HG02943 (cell line): ENCODE measurements around the gene CYP2A7.
"Not testable (repeated sequence)": the region's sequence is repeated elsewhere in the genome, so short reads cannot be mapped to it uniquely, and the experiment has no call there.

Experiments
- ATAC-seq: cut with Tn5 transposase; IDR thresholded peaks from one replicate; pipeline ENCODE4 v1.9.1; 2021; ENCODE audit warnings: mild to moderate bottlenecking, low read depth, moderate library complexity; ENCODE audit not compliant: unreplicated experiment

Gene CYP2A7

GRCh38 chr19:40846722-40847121 is 35.3 kb downstream of the CYP2A7 start:
- ATAC-seq, result not testable (repeated sequence)

DNA sequence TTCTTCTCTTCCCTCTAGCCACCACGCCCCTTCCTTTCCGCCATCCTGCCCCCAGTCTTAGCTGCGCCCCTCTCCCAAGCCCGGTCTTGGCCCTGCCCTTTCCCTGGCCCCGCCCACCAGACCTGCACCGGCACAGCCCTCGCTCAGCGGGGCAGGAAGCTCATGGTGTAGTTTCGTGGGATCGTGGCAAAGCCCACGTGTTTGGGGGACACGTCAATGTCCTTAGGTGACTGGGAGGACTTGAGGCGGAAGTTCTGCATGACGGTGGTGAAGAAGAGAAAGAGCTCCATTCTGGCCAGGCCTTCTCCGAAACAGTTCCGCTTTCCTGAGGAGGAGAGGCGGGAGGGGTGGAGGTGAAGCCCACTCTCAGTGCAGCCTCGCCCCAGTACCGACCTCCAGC is 38.4 kb downstream of the CYP2A7 start:
- not testable (repeated sequence) for ATAC-seq

- ATAC-seq, result not testable (repeated sequence)
Measured at GRCh38 chr19:40842997-40843652, 38.9 kb downstream of the CYP2A7 start.

DNA sequence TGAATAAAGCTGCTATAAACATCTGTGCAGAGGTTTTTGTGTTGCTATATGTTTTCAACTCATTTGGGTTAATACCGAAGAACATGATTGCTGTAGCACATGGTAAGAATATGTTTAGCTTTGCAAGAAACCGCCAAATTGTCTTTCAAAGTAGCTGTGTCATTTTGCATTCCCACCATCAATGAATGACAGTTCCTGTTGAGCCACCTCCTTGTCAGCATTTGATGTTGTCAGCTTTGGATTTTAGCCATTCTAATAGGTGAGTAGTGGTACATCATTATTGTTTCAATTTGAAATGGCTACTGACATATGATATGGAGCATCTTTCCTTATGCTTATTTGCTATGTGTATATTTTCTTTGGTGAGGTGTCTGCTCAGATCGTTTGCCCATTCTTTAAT is 40.0 kb downstream of the CYP2A7 start:
- not testable (repeated sequence) for ATAC-seq

- ATAC-seq, result not testable (repeated sequence)
Measured at GRCh38 chr19:40838477-40838876, 43.6 kb downstream of the CYP2A7 start.

- no peak for ATAC-seq
Measured at GRCh38 chr19:40836754-40837429, 45.1 kb downstream of the CYP2A7 start.

GRCh38 chr19:40833728-40834533 is 48.1 kb downstream of the CYP2A7 start:
- not testable (repeated sequence) for ATAC-seq

DNA sequence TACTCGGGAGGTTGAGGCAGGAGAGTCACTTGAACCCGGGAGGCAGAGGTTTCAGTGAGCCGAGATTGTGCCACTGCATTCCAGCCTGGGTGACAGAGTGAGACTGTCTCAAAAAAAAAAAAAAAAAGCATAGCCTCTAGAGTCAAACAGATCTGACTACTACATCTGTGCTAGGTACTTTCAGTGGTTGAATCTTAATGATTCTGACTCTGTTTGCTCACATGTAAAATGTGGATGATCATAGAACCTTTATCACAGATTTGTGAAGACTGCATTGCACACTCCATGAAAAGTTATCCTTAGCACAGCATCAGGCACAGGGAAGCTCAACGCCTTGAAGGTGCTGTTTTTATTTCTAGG is 49.6 kb downstream of the CYP2A7 start:
- not testable (repeated sequence) for ATAC-seq

DNA sequence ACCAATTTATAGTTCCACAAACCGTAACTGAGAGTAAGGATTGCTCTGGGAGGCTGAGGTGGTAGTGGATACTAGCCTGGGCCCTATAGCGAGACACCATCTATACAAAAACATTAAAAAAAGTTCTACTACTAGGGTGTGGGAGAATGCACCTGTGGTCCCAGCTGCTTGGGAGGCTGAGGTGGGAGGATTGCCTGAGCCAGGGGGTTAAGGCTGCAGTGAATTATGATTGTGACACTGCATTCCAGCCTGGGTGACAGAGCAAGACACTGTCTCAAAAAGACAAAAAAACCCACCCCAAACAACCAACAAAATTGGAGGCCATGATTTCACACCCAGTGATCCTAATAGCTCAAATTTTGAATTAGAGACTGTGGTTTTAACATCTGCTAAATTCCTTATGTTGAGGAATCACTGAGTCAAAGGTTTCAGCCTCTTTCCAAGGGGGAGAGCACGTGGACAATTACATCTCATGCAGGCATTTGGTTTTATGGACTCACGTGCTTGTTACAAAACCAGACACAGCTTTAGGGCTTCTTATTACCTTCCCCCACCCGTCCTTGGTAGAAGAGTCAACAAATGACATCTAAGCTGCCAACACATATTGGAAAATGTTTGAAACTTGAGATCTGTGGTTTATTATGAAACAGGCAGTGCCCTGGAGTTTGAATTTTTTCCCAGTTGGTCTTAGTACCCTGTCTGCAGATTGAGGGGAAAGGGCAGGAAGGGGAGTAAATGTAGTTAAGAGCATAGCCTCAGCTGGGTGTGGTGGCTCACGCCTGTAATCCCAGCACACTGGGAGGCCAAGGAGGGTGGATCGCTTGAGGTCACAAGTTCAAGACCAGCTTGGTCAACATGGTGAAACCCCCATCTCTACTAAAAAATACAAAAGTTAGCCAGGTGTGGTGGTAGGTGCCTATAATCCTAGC is 50.3 kb downstream of the CYP2A7 start:
- no peak for ATAC-seq

DNA sequence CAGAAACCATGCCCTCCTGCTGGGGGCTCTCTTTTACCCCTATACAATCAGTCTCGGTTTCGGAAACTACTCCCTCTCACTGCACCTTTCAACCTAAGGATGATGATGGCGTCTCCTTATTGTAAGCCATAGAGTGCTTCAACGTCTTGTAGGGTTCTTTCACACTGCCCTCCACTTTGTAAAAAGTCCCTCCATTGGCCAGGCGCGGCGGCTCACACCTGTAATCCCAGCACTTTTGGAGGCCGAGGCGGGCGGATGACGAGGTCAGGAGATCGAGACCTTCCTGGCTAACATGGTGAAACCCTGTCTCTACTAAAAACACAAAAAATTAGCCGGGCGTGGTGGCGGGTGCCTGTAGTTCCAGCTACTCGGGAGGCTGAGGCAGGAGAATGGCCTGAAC is 51.3 kb downstream of the CYP2A7 start:
- not testable (repeated sequence) for ATAC-seq

DNA sequence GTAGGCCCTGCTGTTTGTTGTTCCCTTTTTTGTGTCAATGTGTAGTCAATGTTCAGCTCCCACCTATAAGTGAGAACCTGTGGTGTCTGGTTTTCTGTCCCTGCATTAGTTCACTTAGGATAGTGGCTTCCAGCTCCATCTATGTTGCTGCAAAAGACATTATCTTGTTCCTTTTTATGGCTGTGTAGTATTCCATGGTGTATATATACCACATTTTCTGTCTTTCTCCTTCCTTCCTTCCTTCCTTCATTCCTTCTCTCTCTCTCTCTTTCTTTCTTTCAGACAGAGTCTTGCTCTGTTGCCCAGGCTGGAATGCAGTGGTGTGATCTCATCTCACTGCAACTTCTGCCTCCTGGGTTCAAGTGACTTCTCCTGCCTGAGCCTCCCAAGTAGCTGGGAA is 52.8 kb downstream of the CYP2A7 start:
- no peak for ATAC-seq

DNA sequence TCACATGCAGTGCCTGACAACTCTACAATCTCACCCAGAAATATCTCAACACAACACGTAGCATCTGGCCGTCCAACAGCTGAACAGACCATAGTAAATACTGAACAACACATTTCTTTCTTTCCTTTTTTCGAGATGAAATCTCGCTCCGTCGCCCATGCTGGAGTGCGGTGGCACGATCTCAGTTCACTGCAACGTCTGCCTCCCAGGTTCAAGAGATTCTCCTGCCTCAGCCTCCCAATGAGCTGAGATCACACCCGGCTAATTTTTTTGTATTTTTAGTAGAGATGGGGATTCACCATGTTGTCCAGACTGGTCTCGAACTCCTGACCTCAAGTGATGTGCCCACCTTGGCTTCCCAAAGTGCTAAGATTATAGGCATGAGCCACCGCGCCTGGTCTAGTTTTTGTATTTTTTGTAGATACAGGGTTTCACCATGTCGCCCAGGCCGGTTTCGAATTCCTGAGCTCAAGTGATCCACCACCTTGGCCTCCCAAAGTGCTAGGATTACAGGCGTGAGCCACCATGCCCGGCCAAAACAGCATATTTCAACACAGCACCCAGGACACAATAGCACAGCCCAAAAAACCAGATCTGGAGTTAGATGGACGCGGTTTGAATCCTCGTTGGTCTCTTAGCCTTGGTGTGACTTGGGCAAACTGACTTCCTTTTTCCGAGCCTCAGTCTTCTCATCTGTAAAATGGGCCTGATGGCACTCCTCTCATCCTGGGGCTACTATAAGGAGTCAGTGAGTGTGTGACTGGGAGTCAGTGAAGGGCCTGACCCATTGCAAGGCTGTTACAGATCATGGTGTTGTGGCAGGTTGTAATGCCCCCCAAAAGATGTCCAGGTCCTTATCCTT is 54.4 kb downstream of the CYP2A7 start:
- ATAC-seq, result no peak

- ATAC-seq, result not testable (repeated sequence)
Measured at GRCh38 chr19:40826699-40827385, 55.2 kb downstream of the CYP2A7 start.

DNA sequence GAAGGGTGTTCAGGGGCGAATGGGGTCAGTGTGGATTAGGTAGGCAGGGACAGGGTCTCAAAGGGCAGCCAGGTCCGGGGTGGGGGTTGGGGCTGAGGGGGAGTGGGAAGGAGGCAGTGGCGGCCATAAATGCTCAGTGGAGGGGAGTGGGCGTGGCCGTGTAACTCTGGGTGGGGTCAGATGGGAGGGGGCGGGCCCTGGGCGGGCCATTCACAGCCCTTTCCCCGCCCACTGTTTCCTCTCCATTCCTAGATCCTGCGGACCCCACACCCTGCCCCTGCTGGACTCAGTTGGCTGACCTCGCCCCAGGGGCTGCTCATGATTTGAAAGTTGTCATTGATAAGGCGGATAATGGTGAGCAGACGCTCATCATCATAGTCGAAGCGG is 55.7 kb downstream of the CYP2A7 start:
- not testable (repeated sequence) for ATAC-seq

DNA sequence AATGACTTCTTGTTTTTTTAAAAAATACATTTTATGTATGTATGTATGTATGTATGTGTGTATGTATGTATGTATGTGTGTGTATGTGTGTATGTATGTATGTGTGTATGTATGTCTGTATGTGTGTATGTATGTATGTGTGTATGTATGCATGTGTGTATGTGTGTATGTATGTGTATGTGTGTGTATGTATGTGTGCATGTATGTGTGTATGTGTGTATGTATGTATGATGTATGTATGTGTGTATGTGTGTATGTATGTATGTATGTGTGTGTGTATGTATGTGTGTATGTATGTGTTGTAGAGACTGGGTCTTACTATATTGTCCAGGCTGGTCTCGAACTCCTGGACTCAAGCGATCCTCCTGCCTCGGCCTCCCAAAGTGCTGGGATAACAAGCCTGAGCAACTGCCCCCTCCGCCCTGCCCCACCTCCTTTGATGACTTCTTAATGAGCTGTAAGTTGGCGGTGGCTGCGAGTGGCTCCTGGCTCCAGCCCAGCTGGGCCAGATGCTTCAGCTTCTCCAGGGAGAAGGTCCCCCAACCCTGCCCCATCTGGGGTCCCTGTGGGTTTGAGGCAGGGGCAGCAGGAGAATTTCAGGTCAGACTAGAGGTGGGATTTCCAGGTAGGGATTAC is 56.5 kb downstream of the CYP2A7 start:
- not testable (repeated sequence) for ATAC-seq
